GM23248 (cell line): Measurements from ENCODE around the gene OR14C36. TPM values are rescaled to one million over a fixed set of nuclear protein-coding genes. Genes with fewer than 3 reads are reported as not detected.

ENCODE experiments used
- DNase-seq: peaks from one replicate; pipeline ENCODE4 v3.0.0-alpha.2; 2015
- H2AFZ ChIP-seq: fragments of 200-600 bp; sonication (generic); 2 replicates; pipeline ENCODE4 v1.6.1; 2016; ENCODE audit warnings: antibody characterized with exemption
- H3F3A ChIP-seq: fragments of 200-600 bp; sonication (generic); 2 replicates; pipeline ENCODE4 v1.6.1; 2016; ENCODE audit warnings: mild to moderate bottlenecking, antibody characterized with exemption, mixed run types; ENCODE audit not compliant: insufficient read depth
- H3K27ac ChIP-seq: fragments of 200-600 bp; sonication (generic); 2 replicates; pipeline ENCODE4 v1.5.1; 2016; ENCODE audit warnings: mild to moderate bottlenecking
- H3K27me3 ChIP-seq: fragments of 200-600 bp; sonication (generic); replicated peaks from 2 replicates; pipeline ENCODE4 v1.6.1; 2016; ENCODE audit warnings: mild to moderate bottlenecking; ENCODE audit not compliant: insufficient read depth
- H3K36me3 ChIP-seq: fragments of 200-600 bp; sonication (generic); 2 replicates; pipeline ENCODE4 v1.6.1; 2016; ENCODE audit warnings: low read depth, mild to moderate bottlenecking
- H3K4me1 ChIP-seq: fragments of 200-600 bp; sonication (generic); 2 replicates; pipeline ENCODE4 v1.6.1; 2016; ENCODE audit warnings: mild to moderate bottlenecking; ENCODE audit not compliant: insufficient read depth
- H3K4me2 ChIP-seq: fragments of 200-600 bp; sonication (generic); one replicate; pipeline ENCODE4 v1.6.1; 2016; ENCODE audit warnings: mild to moderate bottlenecking; ENCODE audit not compliant: unreplicated experiment
- H3K4me3 ChIP-seq: fragments of 200-600 bp; sonication (generic); 2 replicates; pipeline ENCODE4 v1.5.1; 2016; ENCODE audit warnings: mild to moderate bottlenecking
- H3K79me2 ChIP-seq: fragments of 200-600 bp; sonication (generic); 2 replicates; pipeline ENCODE4 v1.6.1; 2016; ENCODE audit warnings: mild to moderate bottlenecking; ENCODE audit not compliant: insufficient read depth
- H3K9ac ChIP-seq: fragments of 200-600 bp; sonication (generic); 2 replicates; pipeline ENCODE4 v1.6.1; 2016; ENCODE audit warnings: mild to moderate bottlenecking
- H3K9me2 ChIP-seq: fragments of 200-600 bp; sonication (generic); 2 replicates; pipeline ENCODE4 v1.6.1; 2016; ENCODE audit warnings: mixed run types, mild to moderate bottlenecking, moderate library complexity; ENCODE audit not compliant: insufficient read depth
- H3K9me3 ChIP-seq: fragments of 200-600 bp; sonication (generic); one replicate; pipeline ENCODE4 v1.6.1; 2017; ENCODE audit warnings: low read depth
- H4K20me1 ChIP-seq: fragments of 200-600 bp; sonication (generic); 2 replicates; pipeline ENCODE4 v1.6.0; 2016; ENCODE audit not compliant: insufficient read depth
- EZH2 ChIP-seq: fragments of 200-600 bp; sonication (generic); IDR thresholded peaks from 2 replicates; pipeline ENCODE4 v1.6.1; 2018; ENCODE audit warnings: antibody characterized with exemption, mild to moderate bottlenecking; ENCODE audit not compliant: insufficient read depth, poor library complexity, severe bottlenecking
- EZH2phosphoT487 ChIP-seq: fragments of 200-600 bp; sonication (generic); IDR thresholded peaks from 2 replicates; pipeline ENCODE4 v1.6.1; 2018; ENCODE audit warnings: antibody characterized with exemption, moderate library complexity, mild to moderate bottlenecking, low read depth; ENCODE audit not compliant: insufficient read depth
- WGBS, 2 experiments: methylation state at CpG; one replicate each; pipeline ENCODE4 v1.1.6; 2015 to 2017; ENCODE audit warnings: low lambda C conversion rate in 2 of 2, low coverage in 1 of 2; ENCODE audit errors: missing lambda C conversion rate in 2 of 2; 5-methylcytosine and 5-hydroxymethylcytosine counted together
- in situ Hi-C: fragments of 300-500 bp; cut with MboI; formaldehyde crosslinking; loops from 2 replicates; pipeline ENCODE4 v1.15.0; 2020
- polyA plus RNA-seq: library from polyadenylated mRNA; unstranded; fragments of >200 nt; fragmentation: Nextera tagmentation; extraction: Ambion mirVana; gene quantifications from 2 replicates; pipeline ENCODE4 v1.2.1, GENCODE V29; 2016
- total RNA-seq: library from RNA; depleted of rRNA; stranded (reverse); fragments of >200 nt; shearing (Covaris generic); gene quantifications from 2 replicates; pipeline ENCODE4 v1.2.3, GENCODE V29; 2014

Gene OR14C36
- total and polyA plus RNA-seq, 2 experiments from 2014 or later: not detected

GRCh38 chr1:248366609-248367008 is 18.0 kb downstream of the OR14C36 start:
- TF ChIP-seq EZH2: no peak
- no peak for TF ChIP-seq EZH2phosphoT487
- no peaks in the 10 kb centered on the region for H3K27me3 ChIP-seq
- H3K36me3 ChIP-seq: no peaks in the 10 kb centered on the region
- no peak overlapping the region for H3K4me2 ChIP-seq
- no peaks in the 10 kb centered on the region for H3F3A ChIP-seq
- H3K9me2 ChIP-seq: no peaks in the 10 kb centered on the region
- H3K4me3 ChIP-seq: no peak overlapping the region
- H4K20me1 ChIP-seq: no peaks in the 10 kb centered on the region
- DNase-seq: no peak
- H3K27ac ChIP-seq: no peak overlapping the region
- no peak overlapping the region for H3K9ac ChIP-seq
- H3K9me3 ChIP-seq: no peaks in the 10 kb centered on the region
- in situ Hi-C loops: no loop called here
- no peaks in the 10 kb centered on the region for H3K4me1 ChIP-seq
- H3K79me2 ChIP-seq: no peaks in the 10 kb centered on the region
- no peak overlapping the region for H2AFZ ChIP-seq

- H3K27me3 ChIP-seq: no peaks in the 10 kb centered on the region
- H3K9ac ChIP-seq: no peak overlapping the region
- no peaks in the 10 kb centered on the region for H3K9me3 ChIP-seq
- no peak overlapping the region for H3K4me2 ChIP-seq
- H3F3A ChIP-seq: no peaks in the 10 kb centered on the region
- H3K4me3 ChIP-seq: no peak overlapping the region
- no peaks in the 10 kb centered on the region for H3K79me2 ChIP-seq
- TF ChIP-seq EZH2phosphoT487: no peak
- no peak for TF ChIP-seq EZH2
- no peaks in the 10 kb centered on the region for H3K36me3 ChIP-seq
- no peak for DNase-seq
- H4K20me1 ChIP-seq: no peaks in the 10 kb centered on the region
- no peak overlapping the region for H3K27ac ChIP-seq
- H3K9me2 ChIP-seq: no peaks in the 10 kb centered on the region
- H2AFZ ChIP-seq: no peak overlapping the region
- WGBS, 2 experiments: 20 to 24% methylated on average over 5 of the region's 5 CpGs
- in situ Hi-C loops: no loop called here
- H3K4me1 ChIP-seq: no peaks in the 10 kb centered on the region
Observed at GRCh38 chr1:248372394-248372793, 23.8 kb downstream of the OR14C36 start.

GRCh38 chr1:248373761-248374160 is 25.2 kb downstream of the OR14C36 start:
- Histone ChIP-seq H3F3A (no peaks in the 10 kb centered on the region), H3K79me2 (no peaks in the 10 kb centered on the region), H2AFZ (no peak overlapping the region), H3K4me1 (no peaks in the 10 kb centered on the region), H3K27me3 (no peaks in the 10 kb centered on the region), H3K36me3 (no peaks in the 10 kb centered on the region), H3K9me2 (no peaks in the 10 kb centered on the region), H3K4me3 (no peak overlapping the region), H4K20me1 (no peaks in the 10 kb centered on the region), H3K27ac (no peak overlapping the region), H3K4me2 (no peak overlapping the region), H3K9me3 (no peaks in the 10 kb centered on the region), H3K9ac (no peak overlapping the region)
- in situ Hi-C loops: no loop called here
- WGBS, 2 experiments: 17 to 22% methylated on average over 4 of the region's 4 CpGs
- DNase-seq: no peak
- TF ChIP-seq EZH2: no peak
- TF ChIP-seq EZH2phosphoT487: no peak

GRCh38 chr1:248375446-248375845 is 26.9 kb downstream of the OR14C36 start, which contains the start of gene OR2T6:
TSS of gene OR2T6 (plus strand) at chr1:248375746. CDS start at chr1:248387609, 11,863 bp downstream.
- H3K4me2 ChIP-seq: no peak within 1 kb of the TSS
- no peak for DNase-seq
- H3K36me3 ChIP-seq: no peaks in the 10 kb centered on the region
- no peak within 1 kb of the TSS for H2AFZ ChIP-seq
- no peaks in the 10 kb centered on the region for H4K20me1 ChIP-seq
- no peak within 1 kb of the TSS for H3K27ac ChIP-seq
- no peaks in the 10 kb centered on the region for H3F3A ChIP-seq
- no peaks in the 10 kb centered on the region for H3K9me2 ChIP-seq
- TF ChIP-seq EZH2phosphoT487 (no peak), EZH2 (no peak)
- H3K9me3 ChIP-seq: no peaks in the 10 kb centered on the region
- in situ Hi-C loops: no loop called here
- H3K4me1 ChIP-seq: no peaks in the 10 kb centered on the region
- no peak within 1 kb of the TSS for H3K9ac ChIP-seq
- no peaks in the 10 kb centered on the region for H3K79me2 ChIP-seq
- H3K4me3 ChIP-seq: no peak within 1 kb of the TSS
- no peaks in the 10 kb centered on the region for H3K27me3 ChIP-seq

DNA sequence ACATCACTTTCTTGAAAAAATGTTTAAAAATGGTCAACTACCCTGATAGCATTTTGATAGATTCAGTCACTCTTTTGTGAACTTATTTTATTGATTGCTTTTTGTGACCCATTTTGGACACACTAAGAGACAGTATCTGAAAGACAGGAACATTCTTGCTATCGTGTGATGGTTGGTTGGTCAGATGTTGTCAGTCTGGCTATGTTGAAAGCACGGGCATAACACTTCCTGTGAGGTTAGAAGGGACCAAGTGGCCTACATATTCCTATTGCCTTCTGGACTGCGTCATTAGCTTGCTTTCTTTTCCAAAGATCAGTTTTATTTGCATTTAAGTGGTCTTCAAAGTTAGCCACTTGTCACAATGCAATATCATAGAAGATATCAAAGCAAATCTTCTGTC is 28.3 kb downstream of the OR14C36 start:
- TF ChIP-seq EZH2phosphoT487: no peak
- no peak for TF ChIP-seq EZH2
- no peaks in the 10 kb centered on the region for H4K20me1 ChIP-seq
- H3F3A ChIP-seq: no peaks in the 10 kb centered on the region
- no peak overlapping the region for H3K27ac ChIP-seq
- no peaks in the 10 kb centered on the region for H3K79me2 ChIP-seq
- H3K4me3 ChIP-seq: no peak overlapping the region
- H3K4me1 ChIP-seq: no peaks in the 10 kb centered on the region
- H3K9me3 ChIP-seq: no peaks in the 10 kb centered on the region
- H3K36me3 ChIP-seq: no peaks in the 10 kb centered on the region
- DNase-seq: no peak
- no peak overlapping the region for H3K9ac ChIP-seq
- no peak overlapping the region for H2AFZ ChIP-seq
- in situ Hi-C loops: no loop called here
- H3K27me3 ChIP-seq: no peaks in the 10 kb centered on the region
- WGBS, 2 experiments: 5 to 6% methylated on average over 3 of the region's 3 CpGs
- no peak overlapping the region for H3K4me2 ChIP-seq
- H3K9me2 ChIP-seq: no peaks in the 10 kb centered on the region
